Muscle layer of colon (tissue), 2 donors: ENCODE measurements around the gene LYPD1.

Experiments
- H3K27ac ChIP-seq: one replicate; pipeline ENCODE4 v1.7.0; 2013; ENCODE audit warnings: low read depth, mild to moderate bottlenecking, low read length, moderate library complexity
- H3K27me3 ChIP-seq, 2 donors: one replicate each; pipeline ENCODE4 v1.7.0; 2013; ENCODE audit warnings: low read length in 2 of 2, mild to moderate bottlenecking in 2 of 2; ENCODE audit not compliant: insufficient read depth in 2 of 2, control insufficient read depth in 1 of 2
- H3K36me3 ChIP-seq: one replicate; pipeline ENCODE4 v1.7.0; 2013; ENCODE audit warnings: mild to moderate bottlenecking, low read length; ENCODE audit not compliant: insufficient read depth
- H3K4me1 ChIP-seq: one replicate; pipeline ENCODE4 v1.7.0; 2013; ENCODE audit warnings: mild to moderate bottlenecking, low read length; ENCODE audit not compliant: insufficient read depth
- H3K4me3 ChIP-seq, 2 donors: one replicate each; pipeline ENCODE4 v1.7.0; 2013; ENCODE audit warnings: low read length in 2 of 2, low read depth in 1 of 2, mild to moderate bottlenecking in 1 of 2, moderate library complexity in 1 of 2
- H3K9ac ChIP-seq: one replicate; pipeline ENCODE4 v1.7.0; 2013; ENCODE audit warnings: low read length
- H3K9me3 ChIP-seq: one replicate; pipeline ENCODE4 v1.7.0; 2013; ENCODE audit warnings: mild to moderate bottlenecking, low read length
- donor health status: abdominal sarcoma.
- donor health status: Adenocarcinoma of cecum.

LYPD1 gene

GRCh38 chr2:132605236-132606180 is 64.5 kb downstream of the LYPD1 start:
- no peaks in the 10 kb centered on the region for H3K9me3 ChIP-seq
- no peak overlapping the region for H3K9ac ChIP-seq
- H3K27ac ChIP-seq: no peak overlapping the region
- no peaks in the 10 kb centered on the region for H3K4me1 ChIP-seq
- H3K36me3 ChIP-seq: no peaks in the 10 kb centered on the region
- H3K4me3 ChIP-seq: no peak overlapping the region
- H3K27me3 ChIP-seq: no peaks in the 10 kb centered on the region

GRCh38 chr2:132604561-132604960 is 65.4 kb downstream of the LYPD1 start:
- Histone ChIP-seq H3K4me3 (no peak overlapping the region), H3K4me1 (no peaks in the 10 kb centered on the region), H3K9me3 (no peaks in the 10 kb centered on the region), H3K36me3 (no peaks in the 10 kb centered on the region), H3K27me3 (no peaks in the 10 kb centered on the region), H3K9ac (no peak overlapping the region), H3K27ac (no peak overlapping the region)

GRCh38 chr2:132599556-132599955 is 70.4 kb downstream of the LYPD1 start:
- Histone ChIP-seq H3K27ac (no peak overlapping the region), H3K4me1 (no peaks in the 10 kb centered on the region), H3K36me3 (no peaks in the 10 kb centered on the region), H3K4me3 (no peak overlapping the region), H3K9me3 (peaks cover 4% of the 10 kb centered on the region), H3K9ac (no peak overlapping the region), H3K27me3 (no peaks in the 10 kb centered on the region)

GRCh38 chr2:132598536-132598935 is 71.5 kb downstream of the LYPD1 start:
- peaks cover 4% of the 10 kb centered on the region for H3K9me3 ChIP-seq
- H3K9ac ChIP-seq: no peak overlapping the region
- H3K4me3 ChIP-seq: no peak overlapping the region
- no peaks in the 10 kb centered on the region for H3K27me3 ChIP-seq
- H3K27ac ChIP-seq: no peak overlapping the region
- no peaks in the 10 kb centered on the region for H3K36me3 ChIP-seq
- no peaks in the 10 kb centered on the region for H3K4me1 ChIP-seq

GRCh38 chr2:132597831-132598230 is 72.2 kb downstream of the LYPD1 start:
- H3K4me1 ChIP-seq: no peaks in the 10 kb centered on the region
- H3K9ac ChIP-seq: no peak overlapping the region
- peaks cover 4% of the 10 kb centered on the region for H3K9me3 ChIP-seq
- H3K27me3 ChIP-seq: no peaks in the 10 kb centered on the region
- no peak overlapping the region for H3K4me3 ChIP-seq
- H3K36me3 ChIP-seq: no peaks in the 10 kb centered on the region
- H3K27ac ChIP-seq: no peak overlapping the region

- H3K4me1 ChIP-seq: no peaks in the 10 kb centered on the region
- no peak overlapping the region for H3K4me3 ChIP-seq
- H3K27ac ChIP-seq: no peak overlapping the region
- H3K27me3 ChIP-seq: no peaks in the 10 kb centered on the region
- H3K9me3 ChIP-seq: peaks cover 4% of the 10 kb centered on the region
- H3K9ac ChIP-seq: no peak overlapping the region
- H3K36me3 ChIP-seq: no peaks in the 10 kb centered on the region
These were observed 72.8 kb downstream of the LYPD1 start for GRCh38 chr2:132597166-132597565.

GRCh38 chr2:132595693-132596092 is 74.3 kb downstream of the LYPD1 start:
- H3K36me3 ChIP-seq: no peaks in the 10 kb centered on the region
- peaks cover 4% of the 10 kb centered on the region for H3K9me3 ChIP-seq
- no peaks in the 10 kb centered on the region for H3K27me3 ChIP-seq
- no peaks in the 10 kb centered on the region for H3K4me1 ChIP-seq
- H3K9ac ChIP-seq: no peak overlapping the region
- no peak overlapping the region for H3K4me3 ChIP-seq
- H3K27ac ChIP-seq: no peak overlapping the region

- no peak overlapping the region for H3K27ac ChIP-seq
- H3K4me1 ChIP-seq: no peaks in the 10 kb centered on the region
- peaks cover 4% of the 10 kb centered on the region for H3K9me3 ChIP-seq
- H3K36me3 ChIP-seq: no peaks in the 10 kb centered on the region
- H3K4me3 ChIP-seq: no peak overlapping the region
- no peaks in the 10 kb centered on the region for H3K27me3 ChIP-seq
- no peak overlapping the region for H3K9ac ChIP-seq
These were observed 74.8 kb downstream of the LYPD1 start for GRCh38 chr2:132595186-132595585.
